SH-SY5Y (cell line): ENCODE data around the gene PPL.

Experiments
- GATA2 ChIP-seq: IDR thresholded peaks from 2 replicates; pipeline ENCODE4 v1.6.1; 2011; ENCODE audit warnings: mild to moderate bottlenecking, low read depth, low read length
- GATA3 ChIP-seq: IDR thresholded peaks from 2 replicates; pipeline ENCODE4 v1.6.1; 2011; ENCODE audit warnings: low read depth, mild to moderate bottlenecking, low read length, moderate library complexity

PPL gene

DNA sequence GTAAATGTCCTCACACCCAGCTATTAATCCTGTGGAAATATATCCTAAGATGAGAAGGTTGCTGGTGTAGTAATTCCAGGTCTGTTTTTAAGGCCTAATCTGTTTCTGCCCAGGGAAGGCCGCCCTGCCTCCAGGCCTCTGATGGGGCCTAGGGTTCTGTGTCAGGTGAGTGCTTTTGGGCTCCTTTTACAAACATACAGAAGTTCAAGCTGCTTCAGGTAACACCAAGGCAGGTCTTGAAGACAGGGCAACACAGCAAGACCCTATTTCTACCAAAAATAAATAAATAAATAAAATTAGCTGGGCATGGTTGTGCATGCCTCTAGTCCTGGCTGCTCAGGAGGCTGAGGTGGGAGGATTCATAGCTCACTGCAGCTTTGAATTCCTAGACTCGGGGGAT is 9.3 kb downstream of the PPL start:
- TF ChIP-seq GATA2 = no peak
- TF ChIP-seq GATA3 = no peak

GRCh38 chr16:4926928-4927327 is 10.0 kb downstream of the PPL start:
- TF ChIP-seq GATA2 = no peak
- no peak for TF ChIP-seq GATA3

- no peak for TF ChIP-seq GATA2
- TF ChIP-seq GATA3 = no peak
Observed at GRCh38 chr16:4925791-4926190, 11.2 kb downstream of the PPL start.

GRCh38 chr16:4925293-4925607 is 11.7 kb downstream of the PPL start:
- TF ChIP-seq GATA3 (no peak), GATA2 (no peak)

GRCh38 chr16:4924593-4925292 is 12.2 kb downstream of the PPL start:
- no peak for TF ChIP-seq GATA3
- no peak for TF ChIP-seq GATA2

GRCh38 chr16:4923853-4924252 is 13.1 kb downstream of the PPL start:
- TF ChIP-seq GATA2 = no peak
- TF ChIP-seq GATA3 = no peak

- no peak for TF ChIP-seq GATA2
- TF ChIP-seq GATA3 = no peak
Observed at GRCh38 chr16:4922721-4923342, 14.1 kb downstream of the PPL start.

- TF ChIP-seq GATA3 (no peak), GATA2 (no peak)
Observed at GRCh38 chr16:4920826-4921225, 16.1 kb downstream of the PPL start.

- TF ChIP-seq GATA2 = no peak
- TF ChIP-seq GATA3 = no peak
Observed at GRCh38 chr16:4918781-4919251, 18.1 kb downstream of the PPL start.

- no peak for TF ChIP-seq GATA2
Observed at GRCh38 chr16:4917117-4917516, 19.8 kb downstream of the PPL start.

GRCh38 chr16:4915226-4915761 is 21.7 kb downstream of the PPL start:
- TF ChIP-seq GATA3 (no peak), GATA2 (no peak)

GRCh38 chr16:4914528-4915225 is 22.3 kb downstream of the PPL start:
- no peak for TF ChIP-seq GATA2
- TF ChIP-seq GATA3 = no peak

DNA sequence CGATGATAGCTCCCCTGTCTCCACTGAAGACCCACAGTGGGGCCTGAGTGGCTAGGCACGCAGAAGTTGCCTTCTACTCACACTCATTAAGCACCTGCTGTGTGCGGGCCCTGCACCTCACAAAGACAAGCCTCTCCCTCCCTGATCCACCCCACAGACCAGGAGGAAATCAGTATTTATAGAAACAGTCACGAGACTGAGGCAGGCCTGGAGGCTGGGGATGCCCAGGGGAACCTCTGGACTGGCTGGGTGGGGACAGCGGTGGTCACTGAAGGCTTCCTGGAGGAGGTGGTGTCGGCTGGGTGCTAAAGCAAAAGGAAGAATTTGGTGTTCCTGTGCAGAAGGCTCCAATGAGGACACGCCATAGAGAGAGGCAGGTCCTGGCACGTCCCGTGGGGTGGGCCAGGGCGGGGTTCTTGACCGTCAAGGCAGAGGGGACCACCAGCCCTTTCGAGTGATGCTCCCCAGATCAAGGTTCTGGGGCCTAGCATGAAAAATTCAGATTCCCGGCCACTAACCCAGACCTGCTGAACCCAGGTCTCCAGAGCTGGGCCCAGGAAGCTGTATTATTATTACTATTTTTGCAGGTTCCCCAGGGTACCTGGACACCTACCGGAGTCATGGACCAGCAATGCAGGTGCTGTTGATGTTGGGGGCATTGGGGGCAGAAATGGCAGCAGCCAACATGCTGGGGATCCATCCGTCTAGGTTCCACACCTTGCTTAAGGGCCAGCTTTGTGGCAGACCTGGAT is 23.0 kb downstream of the PPL start:
- TF ChIP-seq GATA3 (no peak), GATA2 (no peak)

DNA sequence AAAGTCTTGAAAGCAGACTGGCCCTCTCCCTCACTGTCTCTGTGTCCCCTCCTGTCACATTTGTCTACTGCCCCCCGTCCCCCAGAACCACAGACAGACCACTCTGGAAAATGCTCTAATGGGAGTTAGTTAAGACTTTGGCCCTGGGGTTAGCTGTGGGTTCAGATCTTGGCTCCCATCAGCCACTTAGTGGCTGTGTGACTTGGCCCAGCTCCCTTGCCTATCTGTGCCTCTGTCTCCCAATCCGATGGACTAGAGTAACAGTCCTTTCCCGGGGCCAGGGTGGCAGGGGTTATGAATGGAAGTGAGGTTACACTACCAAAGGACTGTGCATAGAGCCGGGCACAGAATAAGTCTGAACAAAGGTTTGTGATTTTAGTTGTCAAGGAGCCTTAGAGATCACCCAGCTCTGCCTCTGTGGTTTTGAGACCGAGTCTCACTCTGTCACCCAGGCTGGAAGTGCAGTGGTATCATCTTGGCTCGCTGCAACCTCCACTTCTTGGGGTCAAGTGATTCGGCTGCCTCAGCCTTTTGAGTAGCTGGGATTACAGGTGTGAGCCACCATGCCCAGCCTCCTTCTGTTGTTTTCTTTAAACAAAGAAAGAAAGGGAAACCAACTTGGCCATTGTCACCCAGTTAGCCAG is 23.7 kb downstream of the PPL start:
- TF ChIP-seq GATA2 (no peak), GATA3 (no peak)

- TF ChIP-seq GATA3 = no peak
- no peak for TF ChIP-seq GATA2
Observed at GRCh38 chr16:4911970-4912386, 25.0 kb downstream of the PPL start.
